SK-N-SH treated with all-trans-retinoic acid at 6 μM for 48 hours (cell line): ENCODE data around the gene FREM2.

Experiments used
- ATAC-seq: fragments of 200-7000 bp; cut with Tn5 transposase; 3 replicates; pipeline ENCODE4 v1.9.1; 2020; ENCODE audit warnings: mild to moderate bottlenecking, moderate library complexity
- ARNTL ChIP-seq: fragments of 450-650 bp; formaldehyde crosslinking; IDR thresholded peaks from 2 replicates; pipeline ENCODE4 v1.5.0; 2020; ENCODE audit warnings: low read depth, mild to moderate bottlenecking, moderate library complexity, borderline replicate concordance
- BACH2 ChIP-seq: fragments of 250-450 bp; sonication (Bioruptor Pico); IDR thresholded peaks from 2 replicates; pipeline ENCODE4 v1.9.0; 2021; ENCODE audit warnings: mild to moderate bottlenecking, borderline replicate concordance
- CSDC2 ChIP-seq: fragments of 250-450 bp; sonication (Bioruptor Pico); IDR thresholded peaks from 2 replicates; pipeline ENCODE4 v1.5.0; 2020; ENCODE audit warnings: mild to moderate bottlenecking, moderate library complexity
- GLIS3 ChIP-seq: fragments of 250-450 bp; sonication (Bioruptor Pico); IDR thresholded peaks from 2 replicates; pipeline ENCODE4 v1.5.0; 2020; ENCODE audit warnings: mild to moderate bottlenecking, moderate library complexity
- ISL1 ChIP-seq: fragments of 250-450 bp; sonication (Bioruptor Pico); IDR thresholded peaks from 2 replicates; pipeline ENCODE4 v2.1.2; 2022; ENCODE audit warnings: mild to moderate bottlenecking, moderate library complexity
- OSR1 ChIP-seq: fragments of 250-450 bp; sonication (Bioruptor Pico); IDR thresholded peaks from 2 replicates; pipeline ENCODE4 v1.8.0; 2022; ENCODE audit warnings: moderate library complexity, mild to moderate bottlenecking, inconsistent platforms
- PPARA ChIP-seq: fragments of 250-450 bp; sonication (Bioruptor Pico); IDR thresholded peaks from 2 replicates; pipeline ENCODE4 v1.5.0; 2020; ENCODE audit warnings: mild to moderate bottlenecking, borderline replicate concordance
- RARB ChIP-seq: fragments of 250-450 bp; sonication (Bioruptor Pico); IDR thresholded peaks from 2 replicates; pipeline ENCODE4 v1.8.0; 2021; ENCODE audit warnings: mild to moderate bottlenecking, moderate library complexity
- SNAI2 ChIP-seq: fragments of 250-450 bp; sonication (Bioruptor Pico); IDR thresholded peaks from 2 replicates; pipeline ENCODE4 v1.5.0; 2020; ENCODE audit warnings: mild to moderate bottlenecking, moderate library complexity
- TCF4 ChIP-seq: fragments of 250-450 bp; sonication (Bioruptor Pico); IDR thresholded peaks from 2 replicates; pipeline ENCODE4 v1.8.0; 2021; ENCODE audit warnings: mild to moderate bottlenecking, moderate library complexity, borderline replicate concordance
- TOX ChIP-seq: fragments of 250-450 bp; sonication (Bioruptor Pico); IDR thresholded peaks from 2 replicates; pipeline ENCODE4 v1.8.0; 2021; ENCODE audit warnings: mild to moderate bottlenecking, moderate library complexity, borderline replicate concordance
- TSHZ2 ChIP-seq: fragments of 250-450 bp; sonication (Bioruptor Pico); IDR thresholded peaks from 2 replicates; pipeline ENCODE4 v1.5.0; 2020; ENCODE audit warnings: mild to moderate bottlenecking, moderate library complexity
- ZC3H10 ChIP-seq: fragments of 250-450 bp; sonication (Bioruptor Pico); IDR thresholded peaks from 2 replicates; pipeline ENCODE4 v1.5.1; 2021; ENCODE audit warnings: mild to moderate bottlenecking, moderate library complexity
- ZFP3 ChIP-seq: fragments of 250-450 bp; sonication (Bioruptor Pico); IDR thresholded peaks from 2 replicates; pipeline ENCODE4 v1.5.0; 2020; ENCODE audit warnings: mild to moderate bottlenecking, moderate library complexity
- ZFP30 ChIP-seq: fragments of 450-650 bp; formaldehyde crosslinking; IDR thresholded peaks from 2 replicates; pipeline ENCODE4 v1.5.0; 2022; ENCODE audit warnings: mild to moderate bottlenecking, moderate library complexity
- ZNF565 ChIP-seq: fragments of 450-650 bp; formaldehyde crosslinking; conservative IDR thresholded peaks from 2 replicates; pipeline ENCODE4 v1.5.0; 2020; ENCODE audit warnings: low read depth, mild to moderate bottlenecking, moderate library complexity
- ZNF70 ChIP-seq: fragments of 450-650 bp; formaldehyde crosslinking; IDR thresholded peaks from 2 replicates; pipeline ENCODE4 v1.5.0; 2020; ENCODE audit warnings: mild to moderate bottlenecking, moderate library complexity
- ZNF8 ChIP-seq: fragments of 450-650 bp; formaldehyde crosslinking; IDR thresholded peaks from 2 replicates; pipeline ENCODE4 v1.5.0; 2020; ENCODE audit warnings: mild to moderate bottlenecking, moderate library complexity
- TF ChIP-seq, protein P1 (sequence below): fragments of 250-450 bp; sonication (Bioruptor Pico); IDR thresholded peaks from 2 replicates; pipeline ENCODE4 v1.5.1; 2021; ENCODE audit warnings: mild to moderate bottlenecking, moderate library complexity
- TF ChIP-seq, protein P2 (sequence below): fragments of 250-450 bp; sonication (Bioruptor Pico); IDR thresholded peaks from 2 replicates; pipeline ENCODE4 v1.8.0; 2021; ENCODE audit warnings: low read depth, mild to moderate bottlenecking, moderate library complexity, borderline replicate concordance
- TF ChIP-seq, protein P3 (sequence below): fragments of 250-450 bp; sonication (Bioruptor Pico); IDR thresholded peaks from 2 replicates; pipeline ENCODE4 v1.8.0; 2020; ENCODE audit warnings: mild to moderate bottlenecking, moderate library complexity, borderline replicate concordance

Gene FREM2

DNA sequence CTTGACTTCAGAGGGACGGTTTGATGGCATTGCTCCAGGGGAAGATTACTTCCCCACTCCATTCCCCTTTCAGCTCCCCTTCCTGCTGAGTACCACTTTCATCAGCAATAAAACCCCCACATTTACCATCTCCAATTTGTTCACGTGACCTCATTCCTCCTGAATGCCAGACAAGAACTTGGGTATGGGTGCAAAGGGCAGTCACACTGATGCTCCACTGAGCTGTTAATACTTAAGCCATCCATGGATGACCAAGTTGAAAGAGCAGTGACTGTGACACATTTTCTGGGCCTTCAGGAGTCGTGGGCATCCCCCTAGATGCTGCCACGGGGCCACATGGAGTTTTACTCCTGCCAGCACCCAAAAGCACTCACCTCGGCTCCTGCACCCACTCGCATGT is 210.6 kb downstream of the FREM2 start:
- ATAC-seq, result no peak
- no peak for TF ChIP-seq ZNF8 (CRISPR knock-in tag)
- TF ChIP-seq RARB, result no peak
- no peak for TF ChIP-seq OSR1 (CRISPR knock-in tag)
- no peak for TF ChIP-seq ZFP3
- TF ChIP-seq ARNTL (CRISPR knock-in tag), result no peak

GRCh38 chr13:38898481-38898880 is 211.6 kb downstream of the FREM2 start:
- no peak for ATAC-seq
- TF ChIP-seq ZFP30 (CRISPR knock-in tag), result no peak
- TF ChIP-seq CSDC2 (CRISPR knock-in tag), result no peak
- no peak for TF ChIP-seq TOX (CRISPR knock-in tag)
- no peak for TF ChIP-seq ZNF70
- TF ChIP-seq TCF4 (CRISPR knock-in tag), result no peak
- TF ChIP-seq ZNF8 (CRISPR knock-in tag), result no peak
- TF ChIP-seq ZC3H10 (CRISPR knock-in tag), result no peak
- no peak for TF ChIP-seq PPARA (CRISPR knock-in tag)
- no peak for TF ChIP-seq ZNF565
- no peak for TF ChIP-seq ISL1 (CRISPR knock-in tag)

DNA sequence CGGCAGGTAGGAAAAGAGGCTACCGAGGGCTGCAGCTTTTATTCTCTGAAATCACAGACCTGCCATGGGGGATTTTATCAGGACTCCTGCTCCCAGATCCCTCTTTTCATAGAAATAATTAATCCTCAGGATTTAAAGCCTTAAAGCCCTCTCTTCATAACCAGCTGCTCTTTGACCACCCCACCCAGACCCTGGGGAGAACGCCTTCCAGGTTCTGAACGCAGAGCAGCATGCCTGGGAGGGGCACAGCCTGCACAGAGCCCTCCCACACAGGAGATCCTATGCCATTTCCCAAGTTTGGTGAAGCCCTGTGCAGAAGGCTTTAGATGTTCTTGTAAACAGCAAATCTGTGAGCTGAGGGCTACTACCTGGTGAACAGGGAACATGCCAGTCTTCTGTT is 212.7 kb downstream of the FREM2 start:
- no peak for ATAC-seq
- TF ChIP-seq RARB (no peak), TCF4 (CRISPR knock-in tag) (no peak), SNAI2 (no peak), TSHZ2 (CRISPR knock-in tag) (no peak), ARNTL (CRISPR knock-in tag) (no peak), BACH2 (CRISPR knock-in tag) (no peak), ISL1 (CRISPR knock-in tag) (no peak), ZFP3 (no peak), GLIS3 (CRISPR knock-in tag) (no peak), ZNF8 (CRISPR knock-in tag) (no peak), ZNF565 (no peak), PPARA (CRISPR knock-in tag) (no peak), TOX (CRISPR knock-in tag) (no peak)
- TF ChIP-seq, protein P1, sequence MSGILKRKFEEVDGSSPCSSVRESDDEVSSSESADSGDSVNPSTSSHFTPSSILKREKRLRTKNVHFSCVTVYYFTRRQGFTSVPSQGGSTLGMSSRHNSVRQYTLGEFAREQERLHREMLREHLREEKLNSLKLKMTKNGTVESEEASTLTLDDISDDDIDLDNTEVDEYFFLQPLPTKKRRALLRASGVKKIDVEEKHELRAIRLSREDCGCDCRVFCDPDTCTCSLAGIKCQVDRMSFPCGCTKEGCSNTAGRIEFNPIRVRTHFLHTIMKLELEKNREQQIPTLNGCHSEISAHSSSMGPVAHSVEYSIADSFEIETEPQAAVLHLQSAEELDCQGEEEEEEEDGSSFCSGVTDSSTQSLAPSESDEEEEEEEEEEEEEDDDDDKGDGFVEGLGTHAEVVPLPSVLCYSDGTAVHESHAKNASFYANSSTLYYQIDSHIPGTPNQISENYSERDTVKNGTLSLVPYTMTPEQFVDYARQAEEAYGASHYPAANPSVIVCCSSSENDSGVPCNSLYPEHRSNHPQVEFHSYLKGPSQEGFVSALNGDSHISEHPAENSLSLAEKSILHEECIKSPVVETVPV (CRISPR knock-in tag), result no peak
- TF ChIP-seq, protein P2, sequence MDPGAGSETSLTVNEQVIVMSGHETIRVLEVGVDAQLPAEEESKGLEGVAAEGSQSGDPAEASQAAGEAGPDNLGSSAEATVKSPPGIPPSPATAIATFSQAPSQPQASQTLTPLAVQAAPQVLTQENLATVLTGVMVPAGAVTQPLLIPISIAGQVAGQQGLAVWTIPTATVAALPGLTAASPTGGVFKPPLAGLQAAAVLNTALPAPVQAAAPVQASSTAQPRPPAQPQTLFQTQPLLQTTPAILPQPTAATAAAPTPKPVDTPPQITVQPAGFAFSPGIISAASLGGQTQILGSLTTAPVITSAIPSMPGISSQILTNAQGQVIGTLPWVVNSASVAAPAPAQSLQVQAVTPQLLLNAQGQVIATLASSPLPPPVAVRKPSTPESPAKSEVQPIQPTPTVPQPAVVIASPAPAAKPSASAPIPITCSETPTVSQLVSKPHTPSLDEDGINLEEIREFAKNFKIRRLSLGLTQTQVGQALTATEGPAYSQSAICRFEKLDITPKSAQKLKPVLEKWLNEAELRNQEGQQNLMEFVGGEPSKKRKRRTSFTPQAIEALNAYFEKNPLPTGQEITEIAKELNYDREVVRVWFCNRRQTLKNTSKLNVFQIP (CRISPR knock-in tag), result no peak
- TF ChIP-seq, protein P3, sequence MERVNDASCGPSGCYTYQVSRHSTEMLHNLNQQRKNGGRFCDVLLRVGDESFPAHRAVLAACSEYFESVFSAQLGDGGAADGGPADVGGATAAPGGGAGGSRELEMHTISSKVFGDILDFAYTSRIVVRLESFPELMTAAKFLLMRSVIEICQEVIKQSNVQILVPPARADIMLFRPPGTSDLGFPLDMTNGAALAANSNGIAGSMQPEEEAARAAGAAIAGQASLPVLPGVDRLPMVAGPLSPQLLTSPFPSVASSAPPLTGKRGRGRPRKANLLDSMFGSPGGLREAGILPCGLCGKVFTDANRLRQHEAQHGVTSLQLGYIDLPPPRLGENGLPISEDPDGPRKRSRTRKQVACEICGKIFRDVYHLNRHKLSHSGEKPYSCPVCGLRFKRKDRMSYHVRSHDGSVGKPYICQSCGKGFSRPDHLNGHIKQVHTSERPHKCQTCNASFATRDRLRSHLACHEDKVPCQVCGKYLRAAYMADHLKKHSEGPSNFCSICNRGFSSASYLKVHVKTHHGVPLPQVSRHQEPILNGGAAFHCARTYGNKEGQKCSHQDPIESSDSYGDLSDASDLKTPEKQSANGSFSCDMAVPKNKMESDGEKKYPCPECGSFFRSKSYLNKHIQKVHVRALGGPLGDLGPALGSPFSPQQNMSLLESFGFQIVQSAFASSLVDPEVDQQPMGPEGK (CRISPR knock-in tag), result no peak

- ATAC-seq, result peak; percentile 33; the same call in 2 of the 3 replicates
- no peak for TF ChIP-seq CSDC2 (CRISPR knock-in tag)
- TF ChIP-seq PPARA (CRISPR knock-in tag), result no peak
These were observed 213.3 kb downstream of the FREM2 start for GRCh38 chr13:38900188-38900587.
